ENCODE results near the gene STAMBPL1. TPM values are rescaled to one million over a fixed set of nuclear protein-coding genes. Genes with fewer than 3 reads are reported as not detected.
A peak's percentile ranks its signal among the peaks of the same experiment; 100 is the strongest.

The STAMBPL1 gene
- total RNA-seq, 1 donor from 2014 or later: 15.7 TPM

GRCh38 chr10:88934900-88935672 lies 55.0 kb downstream of the STAMBPL1 start:
- H3K27ac ChIP-seq: peak overlapping the region; percentile 70
- H3K4me3 ChIP-seq: no peak overlapping the region
- peaks cover 26% of the 10 kb centered on the region for H3K4me1 ChIP-seq
- DNase-seq (ENCODE audit: extremely low spot score in 2 of 2): no peak
- TF ChIP-seq, protein P1, sequence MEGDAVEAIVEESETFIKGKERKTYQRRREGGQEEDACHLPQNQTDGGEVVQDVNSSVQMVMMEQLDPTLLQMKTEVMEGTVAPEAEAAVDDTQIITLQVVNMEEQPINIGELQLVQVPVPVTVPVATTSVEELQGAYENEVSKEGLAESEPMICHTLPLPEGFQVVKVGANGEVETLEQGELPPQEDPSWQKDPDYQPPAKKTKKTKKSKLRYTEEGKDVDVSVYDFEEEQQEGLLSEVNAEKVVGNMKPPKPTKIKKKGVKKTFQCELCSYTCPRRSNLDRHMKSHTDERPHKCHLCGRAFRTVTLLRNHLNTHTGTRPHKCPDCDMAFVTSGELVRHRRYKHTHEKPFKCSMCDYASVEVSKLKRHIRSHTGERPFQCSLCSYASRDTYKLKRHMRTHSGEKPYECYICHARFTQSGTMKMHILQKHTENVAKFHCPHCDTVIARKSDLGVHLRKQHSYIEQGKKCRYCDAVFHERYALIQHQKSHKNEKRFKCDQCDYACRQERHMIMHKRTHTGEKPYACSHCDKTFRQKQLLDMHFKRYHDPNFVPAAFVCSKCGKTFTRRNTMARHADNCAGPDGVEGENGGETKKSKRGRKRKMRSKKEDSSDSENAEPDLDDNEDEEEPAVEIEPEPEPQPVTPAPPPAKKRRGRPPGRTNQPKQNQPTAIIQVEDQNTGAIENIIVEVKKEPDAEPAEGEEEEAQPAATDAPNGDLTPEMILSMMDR (IDR thresholded peaks at IDR 0.05): peak; percentile 63 to 84 (median 67)
- no peak for TF ChIP-seq POLR2A (IDR thresholded peaks at IDR 0.05)
- no peaks in the 10 kb centered on the region for H3K9me3 ChIP-seq
- intact Hi-C loops (cut with DNase I): loop anchor here (5.0 kb wide), 2 partner anchors 52 to 272 kb away; partner anchors contain the start of gene CH25H
- H3K36me3 ChIP-seq: peaks cover under 1 to 17% of the 10 kb centered on the region in 2 donors
- H3K27me3 ChIP-seq: no peaks in the 10 kb centered on the region

- Histone ChIP-seq H3K36me3 (peaks cover 6 to 31% of the 10 kb centered on the region in 2 donors), H3K4me1 (peaks cover 22% of the 10 kb centered on the region), H3K27ac (no peak overlapping the region), H3K9me3 (no peaks in the 10 kb centered on the region), H3K27me3 (no peaks in the 10 kb centered on the region), H3K4me3 (no peak overlapping the region)
- no peak for DNase-seq (ENCODE audit: extremely low spot score in 2 of 2)
- intact Hi-C loops (cut with DNase I): loop anchor here (5.0 kb wide), 1 partner anchor 51 kb away; no protein-coding TSS in a partner anchor
- TF ChIP-seq POLR2A (IDR thresholded peaks at IDR 0.05) (no peak), POLR2AphosphoS5 (IDR thresholded peaks at IDR 0.05; ENCODE audit: insufficient read depth in 1 of 2, low read depth in 1 of 2) (no peak)
- TF ChIP-seq, protein P1 (IDR thresholded peaks at IDR 0.05): no peak
These were observed 56.6 kb downstream of the STAMBPL1 start for GRCh38 chr10:88936656-88937055.

- intact Hi-C loops (cut with DNase I): loop anchor here (5.0 kb wide), 1 partner anchor 49 kb away; no protein-coding TSS in a partner anchor
- Histone ChIP-seq H3K4me3 (no peak overlapping the region), H3K4me1 (peaks cover 11% of the 10 kb centered on the region), H3K9me3 (no peaks in the 10 kb centered on the region), H3K27ac (no peak overlapping the region), H3K27me3 (no peaks in the 10 kb centered on the region), H3K36me3 (peaks cover 6 to 31% of the 10 kb centered on the region in 2 donors)
- TF ChIP-seq POLR2A (IDR thresholded peaks at IDR 0.05) (no peak), POLR2AphosphoS5 (IDR thresholded peaks at IDR 0.05; ENCODE audit: insufficient read depth in 1 of 2, low read depth in 1 of 2) (no peak)
- TF ChIP-seq, protein P1 (IDR thresholded peaks at IDR 0.05): no peak
- DNase-seq (ENCODE audit: extremely low spot score in 2 of 2): no peak
These were observed 58.0 kb downstream of the STAMBPL1 start for GRCh38 chr10:88938039-88938438.

GRCh38 chr10:88938938-88939337 lies 58.9 kb downstream of the STAMBPL1 start:
- no peak for DNase-seq (ENCODE audit: extremely low spot score in 2 of 2)
- Histone ChIP-seq H3K4me3 (no peak overlapping the region), H3K27ac (no peak overlapping the region), H3K9me3 (no peaks in the 10 kb centered on the region), H3K36me3 (peaks cover 6 to 31% of the 10 kb centered on the region in 2 donors), H3K4me1 (peaks cover 10% of the 10 kb centered on the region), H3K27me3 (no peaks in the 10 kb centered on the region)
- TF ChIP-seq POLR2A (IDR thresholded peaks at IDR 0.05) (no peak), POLR2AphosphoS5 (IDR thresholded peaks at IDR 0.05; ENCODE audit: insufficient read depth in 1 of 2, low read depth in 1 of 2) (no peak)
- TF ChIP-seq, protein P1 (IDR thresholded peaks at IDR 0.05): no peak
- intact Hi-C loops (cut with DNase I): loop anchor here (5.0 kb wide), 1 partner anchor 48 kb away; no protein-coding TSS in a partner anchor

DNA sequence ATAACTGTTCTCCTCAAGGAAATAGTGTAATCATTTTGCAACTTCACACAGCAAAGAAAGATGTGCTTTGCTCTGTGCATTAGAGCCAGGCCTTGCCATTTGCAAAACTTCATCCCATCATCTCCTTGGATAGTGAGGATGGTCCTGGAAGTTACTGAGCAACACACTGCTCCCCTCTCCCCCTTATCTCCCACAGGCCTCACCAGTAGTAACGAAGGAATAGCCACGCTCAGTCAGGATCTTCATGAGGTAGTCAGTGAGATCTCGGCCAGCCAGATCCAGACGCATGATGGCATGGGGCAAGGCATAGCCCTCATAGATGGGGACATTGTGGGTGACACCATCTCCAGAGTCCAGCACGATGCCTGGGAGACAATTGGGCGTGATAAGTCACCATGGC lies 61.0 kb downstream of the STAMBPL1 start:
- no peak overlapping the region for H3K27ac ChIP-seq
- no peaks in the 10 kb centered on the region for H3K9me3 ChIP-seq
- TF ChIP-seq POLR2AphosphoS5 (IDR thresholded peaks at IDR 0.05; ENCODE audit: insufficient read depth in 1 of 2, low read depth in 1 of 2) (no peak), POLR2A (IDR thresholded peaks at IDR 0.05) (no peak)
- TF ChIP-seq, protein P1 (IDR thresholded peaks at IDR 0.05): no peak
- DNase-seq (ENCODE audit: extremely low spot score in 2 of 2): no peak
- no peak overlapping the region for H3K4me3 ChIP-seq
- H3K27me3 ChIP-seq: no peaks in the 10 kb centered on the region
- intact Hi-C loops (cut with DNase I): no loop called here
- H3K4me1 ChIP-seq: no peaks in the 10 kb centered on the region
- H3K36me3 ChIP-seq: peaks cover 6 to 39% of the 10 kb centered on the region in 2 donors

All from vagina (tissue), 2 donors.